SK-N-SH (cell line): ENCODE measurements around the gene GNAT1. TPM values are rescaled to one million over a fixed set of nuclear protein-coding genes. Genes with fewer than 3 reads are reported as not detected.

ENCODE experiments used
- CTCF ChIA-PET: fragments of 300-600, 350-600 bp; formaldehyde crosslinking; extraction: SDS; loops from one replicate; lab custom pipeline; 2021; lab: Yijun Ruan, JAX
- POLR2A ChIA-PET: fragments of 350-600 bp; sonication (Branson Sonifier 250); formaldehyde crosslinking; extraction: SDS; loops from one replicate; lab custom pipeline; 2020; ENCODE audit warnings: antibody characterized with exemption, inconsistent platforms; lab: Yijun Ruan, JAX
- DNase-seq: peaks from one replicate; pipeline ENCODE4 v3.0.0; 2012
- H2AFZ ChIP-seq: fragments of 200-600 bp; sonication (generic); 2 replicates; pipeline ENCODE4 v1.8.1; 2016; ENCODE audit warnings: antibody characterized with exemption, mild to moderate bottlenecking, low read depth
- H3F3A ChIP-seq: fragments of 200-600 bp; sonication (generic); replicated peaks from 2 replicates; pipeline ENCODE3; 2016; ENCODE audit warnings: antibody characterized with exemption, mild to moderate bottlenecking; ENCODE audit not compliant: insufficient read depth
- H3K27ac ChIP-seq, 2 experiments: fragments of 200-500 bp in 1 of 2; fragments of 200-600 bp in 1 of 2; sonication (Bioruptor generic) in 1 of 2; sonication (generic), shearing (Covaris generic) in 1 of 2; 2 replicates each; pipeline versions ENCODE4 v1.5.1 to v1.6.1; 2014 to 2016; ENCODE audit warnings: low read depth in 2 of 2, inconsistent platforms in 1 of 2, low read length in 1 of 2, mild to moderate bottlenecking in 1 of 2, mixed read lengths in 1 of 2
- H3K27me3 ChIP-seq: fragments of 200-600 bp; sonication (generic), shearing (Covaris generic); 2 replicates; pipeline ENCODE4 v1.6.1; 2016; ENCODE audit warnings: mixed run types; ENCODE audit not compliant: insufficient read depth
- H3K36me3 ChIP-seq, 2 experiments: fragments of 200-500 bp in 1 of 2; fragments of 200-600 bp in 1 of 2; sonication (Bioruptor generic) in 1 of 2; sonication (generic) in 1 of 2; replicated peaks in 1 of 2; 2 replicates each; pipeline versions ENCODE3 to v1.5.1; 2014 to 2016; ENCODE audit warnings: low read length in 1 of 2, mild to moderate bottlenecking in 1 of 2; ENCODE audit not compliant: insufficient read depth in 2 of 2, control insufficient read depth in 1 of 2
- H3K4me1 ChIP-seq, 2 experiments: fragments of 200-500 bp in 1 of 2; fragments of 200-600 bp in 1 of 2; sonication (Bioruptor generic) in 1 of 2; sonication (generic), shearing (Covaris generic) in 1 of 2; 2 replicates each; pipeline versions ENCODE4 v1.5.1 to v1.6.1; 2014 to 2016; ENCODE audit warnings: low read depth in 1 of 2, low read length in 1 of 2, mixed run types in 1 of 2; ENCODE audit not compliant: insufficient read depth in 2 of 2, control insufficient read depth in 1 of 2
- H3K4me2 ChIP-seq: fragments of 200-600 bp; sonication (generic), shearing (Covaris generic); 2 replicates; pipeline ENCODE4 v1.6.1; 2017; ENCODE audit warnings: mixed run types
- H3K4me3 ChIP-seq, 2 experiments: fragments of 200-500 bp in 1 of 2; fragments of 200-600 bp in 1 of 2; sonication (Bioruptor generic) in 1 of 2; sonication (generic), shearing (Covaris generic) in 1 of 2; 2 replicates each; pipeline versions ENCODE4 v1.5.1 to v1.8.1; 2014 to 2016; ENCODE audit warnings: low read depth in 2 of 2, inconsistent platforms in 1 of 2, low read length in 1 of 2, mild to moderate bottlenecking in 1 of 2, mixed read lengths in 1 of 2, moderate library complexity in 1 of 2
- H3K79me2 ChIP-seq: fragments of 200-600 bp; sonication (generic); 2 replicates; pipeline ENCODE4 v1.8.1; 2017; ENCODE audit warnings: mild to moderate bottlenecking; ENCODE audit not compliant: insufficient read depth
- H3K9ac ChIP-seq: fragments of 200-600 bp; sonication (generic); 2 replicates; pipeline ENCODE4 v1.6.1; 2017; ENCODE audit warnings: mixed run types
- H3K9me2 ChIP-seq: fragments of 200-600 bp; sonication (generic); 2 replicates; pipeline ENCODE4 v1.6.1; 2017; ENCODE audit warnings: mixed run types
- H3K9me3 ChIP-seq: fragments of 200-600 bp; sonication (generic); 2 replicates; pipeline ENCODE4 v1.6.1; 2017; ENCODE audit warnings: mixed run types, mild to moderate bottlenecking, moderate library complexity
- H4K20me1 ChIP-seq: fragments of 200-600 bp; sonication (generic); 2 replicates; pipeline ENCODE4 v1.6.1; 2017; ENCODE audit warnings: mild to moderate bottlenecking, mixed run types; ENCODE audit not compliant: insufficient read depth
- CHD2 ChIP-seq: fragments of 150-350 bp; IDR thresholded peaks from 2 replicates; pipeline ENCODE4 v1.6.1; 2018; ENCODE audit warnings: low read length; ENCODE audit not compliant: partially characterized antibody
- GATA2 ChIP-seq: sonication (generic); formaldehyde crosslinking; IDR thresholded peaks from 2 replicates; pipeline ENCODE4 v1.5.0; 2020; ENCODE audit warnings: mild to moderate bottlenecking, missing genetic modification reagents
- MEF2A ChIP-seq: IDR thresholded peaks from 2 replicates; pipeline ENCODE4 v1.4.0; 2012; ENCODE audit warnings: low read depth, borderline replicate concordance
- MXI1 ChIP-seq: IDR thresholded peaks from 2 replicates; pipeline ENCODE4 v1.6.1; 2012; ENCODE audit warnings: mild to moderate bottlenecking, low read depth, low read length, improper control_type of control experiment
- NFIC ChIP-seq: IDR thresholded peaks from 2 replicates; pipeline ENCODE4 v1.4.0; 2012; ENCODE audit warnings: borderline replicate concordance
- NRF1 ChIP-seq: IDR thresholded peaks from 2 replicates; pipeline ENCODE4 v1.6.1; 2012; ENCODE audit warnings: low read depth, mild to moderate bottlenecking, low read length
- RCOR1 ChIP-seq: fragments of 150-350 bp; IDR thresholded peaks from 2 replicates; pipeline ENCODE4 v1.6.1; 2017; ENCODE audit warnings: antibody characterized with exemption, low read length
- RFX5 ChIP-seq: IDR thresholded peaks from 2 replicates; pipeline ENCODE4 v1.6.1; 2012; ENCODE audit warnings: mild to moderate bottlenecking, improper control_type of control experiment, low read length
- RXRA ChIP-seq: IDR thresholded peaks from 2 replicates; pipeline ENCODE4 v1.4.0; 2012; ENCODE audit warnings: low read depth, mild to moderate bottlenecking, borderline replicate concordance
- TCF12 ChIP-seq: IDR thresholded peaks from 2 replicates; pipeline ENCODE4 v1.4.0; 2012
- WGBS: methylation state at CpG from one replicate; pipeline ENCODE4 v1.1.6; 2017; ENCODE audit warnings: low lambda C conversion rate; 5-methylcytosine and 5-hydroxymethylcytosine counted together
- polyA plus RNA-seq, 3 experiments: library from polyadenylated mRNA; depleted of rRNA; stranded (reverse); fragments of >200 nt; gene quantifications; 2 replicates each; pipeline ENCODE4 v1.2.3, GENCODE V29; 2012
- TF ChIP-seq, protein P1 (sequence below): IDR thresholded peaks from 2 replicates; pipeline ENCODE4 v1.4.0; 2012; ENCODE audit warnings: low read depth, borderline replicate concordance
- TF ChIP-seq, protein P2 (sequence below): IDR thresholded peaks from 2 replicates; pipeline ENCODE4 v1.6.1; 2012; ENCODE audit warnings: mild to moderate bottlenecking, low read depth, low read length, moderate library complexity
- TF ChIP-seq, protein P3 (sequence below): fragments of 150-350 bp; IDR thresholded peaks from 2 replicates; pipeline ENCODE4 v1.6.1; 2016; ENCODE audit warnings: mild to moderate bottlenecking, low read depth, low read length
- TF ChIP-seq, protein P4 (sequence below): IDR thresholded peaks from 2 replicates; pipeline ENCODE4; 2012

Gene GNAT1
- polyA plus RNA-seq, 1 of the 3 experiments (the other 2 are of a cell fraction) = not detected

DNA sequence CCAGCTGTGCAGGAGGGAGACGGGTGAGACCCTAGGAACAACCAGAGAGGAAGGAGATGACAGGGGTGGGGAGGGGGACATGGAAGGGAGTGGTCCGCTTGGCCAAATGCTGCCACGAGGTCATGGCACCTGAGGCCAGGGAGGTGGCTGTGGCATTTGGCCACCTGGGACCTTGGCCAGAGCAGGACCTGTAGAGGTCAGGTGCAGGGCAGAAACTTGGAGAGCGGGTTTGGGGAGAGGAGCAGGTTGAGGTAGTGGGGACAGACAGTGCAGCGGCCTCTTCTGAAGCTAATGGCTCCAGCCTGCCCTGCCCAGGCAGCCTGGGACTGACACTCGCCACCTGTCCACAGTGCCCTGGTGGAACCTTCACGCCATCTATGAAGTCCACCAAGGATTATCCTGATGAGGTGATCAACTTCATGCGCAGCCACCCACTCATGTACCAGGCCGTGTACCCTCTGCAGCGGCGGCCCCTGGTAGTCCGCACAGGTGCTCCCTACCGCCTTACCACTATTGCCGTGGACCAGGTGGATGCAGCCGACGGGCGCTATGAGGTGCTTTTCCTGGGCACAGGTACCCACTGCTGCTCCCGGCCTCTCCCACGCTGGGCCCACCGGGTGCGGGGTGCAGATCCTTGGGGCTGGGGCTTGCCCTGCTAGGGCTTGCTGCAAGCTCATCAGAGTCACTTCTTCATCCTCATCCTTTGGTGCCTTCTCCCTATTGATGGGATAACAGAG lies 7.0 kb upstream of the GNAT1 start:
- Histone ChIP-seq H3K27ac (no peak overlapping the region), H3K9me2 (no peaks in the 10 kb centered on the region), H3K4me1 (peaks cover 0 to 13% of the 10 kb centered on the region in 2 experiments; a peak in 1 of 4 replicates), H3K36me3 (peaks cover 4 to 7% of the 10 kb centered on the region in 2 experiments), H3K9ac (no peak overlapping the region), H3K79me2 (no peaks in the 10 kb centered on the region), H2AFZ (no peak overlapping the region), H3K4me2 (no peak overlapping the region), H3K27me3 (no peaks in the 10 kb centered on the region), H3K4me3 (no peak overlapping the region), H4K20me1 (no peaks in the 10 kb centered on the region), H3F3A (no peaks in the 10 kb centered on the region), H3K9me3 (no peaks in the 10 kb centered on the region)
- TF ChIP-seq RCOR1 (no peak), MXI1 (no peak), NFIC (no peak), TCF12 (no peak), NRF1 (no peak), CHD2 (no peak), RXRA (no peak), MEF2A (no peak), GATA2 (no peak), RFX5 (no peak)
- TF ChIP-seq, protein P1, sequence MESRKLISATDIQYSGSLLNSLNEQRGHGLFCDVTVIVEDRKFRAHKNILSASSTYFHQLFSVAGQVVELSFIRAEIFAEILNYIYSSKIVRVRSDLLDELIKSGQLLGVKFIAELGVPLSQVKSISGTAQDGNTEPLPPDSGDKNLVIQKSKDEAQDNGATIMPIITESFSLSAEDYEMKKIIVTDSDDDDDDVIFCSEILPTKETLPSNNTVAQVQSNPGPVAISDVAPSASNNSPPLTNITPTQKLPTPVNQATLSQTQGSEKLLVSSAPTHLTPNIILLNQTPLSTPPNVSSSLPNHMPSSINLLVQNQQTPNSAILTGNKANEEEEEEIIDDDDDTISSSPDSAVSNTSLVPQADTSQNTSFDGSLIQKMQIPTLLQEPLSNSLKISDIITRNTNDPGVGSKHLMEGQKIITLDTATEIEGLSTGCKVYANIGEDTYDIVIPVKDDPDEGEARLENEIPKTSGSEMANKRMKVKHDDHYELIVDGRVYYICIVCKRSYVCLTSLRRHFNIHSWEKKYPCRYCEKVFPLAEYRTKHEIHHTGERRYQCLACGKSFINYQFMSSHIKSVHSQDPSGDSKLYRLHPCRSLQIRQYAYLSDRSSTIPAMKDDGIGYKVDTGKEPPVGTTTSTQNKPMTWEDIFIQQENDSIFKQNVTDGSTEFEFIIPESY = no peak
- TF ChIP-seq, protein P2, sequence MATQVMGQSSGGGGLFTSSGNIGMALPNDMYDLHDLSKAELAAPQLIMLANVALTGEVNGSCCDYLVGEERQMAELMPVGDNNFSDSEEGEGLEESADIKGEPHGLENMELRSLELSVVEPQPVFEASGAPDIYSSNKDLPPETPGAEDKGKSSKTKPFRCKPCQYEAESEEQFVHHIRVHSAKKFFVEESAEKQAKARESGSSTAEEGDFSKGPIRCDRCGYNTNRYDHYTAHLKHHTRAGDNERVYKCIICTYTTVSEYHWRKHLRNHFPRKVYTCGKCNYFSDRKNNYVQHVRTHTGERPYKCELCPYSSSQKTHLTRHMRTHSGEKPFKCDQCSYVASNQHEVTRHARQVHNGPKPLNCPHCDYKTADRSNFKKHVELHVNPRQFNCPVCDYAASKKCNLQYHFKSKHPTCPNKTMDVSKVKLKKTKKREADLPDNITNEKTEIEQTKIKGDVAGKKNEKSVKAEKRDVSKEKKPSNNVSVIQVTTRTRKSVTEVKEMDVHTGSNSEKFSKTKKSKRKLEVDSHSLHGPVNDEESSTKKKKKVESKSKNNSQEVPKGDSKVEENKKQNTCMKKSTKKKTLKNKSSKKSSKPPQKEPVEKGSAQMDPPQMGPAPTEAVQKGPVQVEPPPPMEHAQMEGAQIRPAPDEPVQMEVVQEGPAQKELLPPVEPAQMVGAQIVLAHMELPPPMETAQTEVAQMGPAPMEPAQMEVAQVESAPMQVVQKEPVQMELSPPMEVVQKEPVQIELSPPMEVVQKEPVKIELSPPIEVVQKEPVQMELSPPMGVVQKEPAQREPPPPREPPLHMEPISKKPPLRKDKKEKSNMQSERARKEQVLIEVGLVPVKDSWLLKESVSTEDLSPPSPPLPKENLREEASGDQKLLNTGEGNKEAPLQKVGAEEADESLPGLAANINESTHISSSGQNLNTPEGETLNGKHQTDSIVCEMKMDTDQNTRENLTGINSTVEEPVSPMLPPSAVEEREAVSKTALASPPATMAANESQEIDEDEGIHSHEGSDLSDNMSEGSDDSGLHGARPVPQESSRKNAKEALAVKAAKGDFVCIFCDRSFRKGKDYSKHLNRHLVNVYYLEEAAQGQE = no peak
- TF ChIP-seq, protein P3, sequence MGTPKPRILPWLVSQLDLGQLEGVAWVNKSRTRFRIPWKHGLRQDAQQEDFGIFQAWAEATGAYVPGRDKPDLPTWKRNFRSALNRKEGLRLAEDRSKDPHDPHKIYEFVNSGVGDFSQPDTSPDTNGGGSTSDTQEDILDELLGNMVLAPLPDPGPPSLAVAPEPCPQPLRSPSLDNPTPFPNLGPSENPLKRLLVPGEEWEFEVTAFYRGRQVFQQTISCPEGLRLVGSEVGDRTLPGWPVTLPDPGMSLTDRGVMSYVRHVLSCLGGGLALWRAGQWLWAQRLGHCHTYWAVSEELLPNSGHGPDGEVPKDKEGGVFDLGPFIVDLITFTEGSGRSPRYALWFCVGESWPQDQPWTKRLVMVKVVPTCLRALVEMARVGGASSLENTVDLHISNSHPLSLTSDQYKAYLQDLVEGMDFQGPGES = no peak
- TF ChIP-seq, protein P4, sequence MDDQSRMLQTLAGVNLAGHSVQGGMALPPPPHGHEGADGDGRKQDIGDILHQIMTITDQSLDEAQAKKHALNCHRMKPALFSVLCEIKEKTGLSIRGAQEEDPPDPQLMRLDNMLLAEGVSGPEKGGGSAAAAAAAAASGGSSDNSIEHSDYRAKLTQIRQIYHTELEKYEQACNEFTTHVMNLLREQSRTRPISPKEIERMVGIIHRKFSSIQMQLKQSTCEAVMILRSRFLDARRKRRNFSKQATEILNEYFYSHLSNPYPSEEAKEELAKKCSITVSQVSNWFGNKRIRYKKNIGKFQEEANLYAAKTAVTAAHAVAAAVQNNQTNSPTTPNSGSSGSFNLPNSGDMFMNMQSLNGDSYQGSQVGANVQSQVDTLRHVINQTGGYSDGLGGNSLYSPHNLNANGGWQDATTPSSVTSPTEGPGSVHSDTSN = no peak
- WGBS = 91% methylated on average over 11 of the region's 21 CpGs
- no peak for DNase-seq
- ChIA-PET CTCF (interaction anchor here (1.4 to 23.1 kb wide), 9 partner anchors 9 to 90 kb away, joined by 3 to 1375 read pairs (median 7); partner anchors contain the start of genes GNAI2, GNAT1 and SLC38A3), POLR2A (interaction anchor here (2.2 kb wide), 1 partner anchor 64 kb away, joined by 11 read pairs; no protein-coding TSS in a partner anchor)
